ENCODE results near the gene CTDP1.

The CTDP1 gene

DNA sequence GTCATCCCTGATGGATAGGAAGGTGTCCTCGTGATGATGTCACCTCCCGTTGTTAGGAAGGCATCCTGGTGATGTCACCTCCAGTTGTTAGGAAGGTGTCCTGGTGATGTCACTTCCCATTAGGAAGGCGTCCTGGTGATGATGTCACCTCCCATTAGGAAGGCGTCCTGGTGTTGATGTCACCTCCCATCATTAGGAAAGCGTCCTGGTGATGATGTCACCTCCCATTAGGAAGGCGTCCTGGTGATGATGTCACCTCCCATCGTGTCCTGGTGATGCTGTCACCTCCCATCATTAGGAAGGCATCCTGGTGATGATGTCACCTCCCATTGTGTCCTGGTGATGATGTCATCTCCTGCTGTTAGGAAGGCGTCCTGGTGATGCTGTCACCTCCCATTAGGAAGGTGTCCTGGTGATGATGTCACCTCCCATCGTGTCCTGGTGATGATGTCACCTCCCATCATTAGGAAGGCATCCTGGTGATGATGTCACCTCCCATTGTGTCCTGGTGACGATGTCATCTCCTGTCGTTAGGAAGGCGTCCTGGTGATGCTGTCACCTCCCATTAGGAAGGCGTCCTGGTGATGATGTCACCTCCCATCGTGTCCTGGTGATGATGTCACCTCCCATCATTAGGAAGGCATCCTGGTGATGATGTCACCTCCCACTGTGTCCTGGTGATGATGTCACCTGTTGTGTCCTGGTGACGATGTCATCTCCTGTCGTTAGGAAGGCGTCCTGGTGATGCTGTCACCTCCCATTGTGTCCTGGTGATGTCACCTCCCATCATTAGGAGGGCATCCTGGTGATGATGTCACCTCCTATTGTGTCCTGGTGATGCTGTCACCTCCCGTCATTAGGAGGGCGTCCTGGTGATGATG, 40.1 kb downstream of the CTDP1 start (continued):
- TF ChIP-seq ZBTB21 (tag by site-specific recombination; IDR thresholded peaks at IDR 0.05), result peak; percentile 91
- TF ChIP-seq, protein P1, sequence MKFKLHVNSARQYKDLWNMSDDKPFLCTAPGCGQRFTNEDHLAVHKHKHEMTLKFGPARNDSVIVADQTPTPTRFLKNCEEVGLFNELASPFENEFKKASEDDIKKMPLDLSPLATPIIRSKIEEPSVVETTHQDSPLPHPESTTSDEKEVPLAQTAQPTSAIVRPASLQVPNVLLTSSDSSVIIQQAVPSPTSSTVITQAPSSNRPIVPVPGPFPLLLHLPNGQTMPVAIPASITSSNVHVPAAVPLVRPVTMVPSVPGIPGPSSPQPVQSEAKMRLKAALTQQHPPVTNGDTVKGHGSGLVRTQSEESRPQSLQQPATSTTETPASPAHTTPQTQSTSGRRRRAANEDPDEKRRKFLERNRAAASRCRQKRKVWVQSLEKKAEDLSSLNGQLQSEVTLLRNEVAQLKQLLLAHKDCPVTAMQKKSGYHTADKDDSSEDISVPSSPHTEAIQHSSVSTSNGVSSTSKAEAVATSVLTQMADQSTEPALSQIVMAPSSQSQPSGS (tag by site-specific recombination; IDR thresholded peaks at IDR 0.05; ENCODE audit: low read depth), result peak; percentile 96
- TF ChIP-seq SP3 (tag by site-specific recombination; IDR thresholded peaks at IDR 0.05), result peak; percentile 24; the same call in 1 of the 2 replicates
- TF ChIP-seq ZNF324 (tag by site-specific recombination; IDR thresholded peaks at IDR 0.05), result peak; percentile 69; the same call in 1 of the 2 replicates
- peak; percentile 5; the same call in 1 of the 2 replicates for TF ChIP-seq ZNF146 (tag by site-specific recombination; IDR thresholded peaks at IDR 0.05)
- TF ChIP-seq GLI4 (tag by site-specific recombination; IDR thresholded peaks at IDR 0.05), result peak; percentile 19; the same call in 1 of the 2 replicates
- TF ChIP-seq ZNF24 (tag by site-specific recombination; IDR thresholded peaks at IDR 0.05), result peak; percentile 74; the same call in 1 of the 2 replicates
- TF ChIP-seq, protein P2, sequence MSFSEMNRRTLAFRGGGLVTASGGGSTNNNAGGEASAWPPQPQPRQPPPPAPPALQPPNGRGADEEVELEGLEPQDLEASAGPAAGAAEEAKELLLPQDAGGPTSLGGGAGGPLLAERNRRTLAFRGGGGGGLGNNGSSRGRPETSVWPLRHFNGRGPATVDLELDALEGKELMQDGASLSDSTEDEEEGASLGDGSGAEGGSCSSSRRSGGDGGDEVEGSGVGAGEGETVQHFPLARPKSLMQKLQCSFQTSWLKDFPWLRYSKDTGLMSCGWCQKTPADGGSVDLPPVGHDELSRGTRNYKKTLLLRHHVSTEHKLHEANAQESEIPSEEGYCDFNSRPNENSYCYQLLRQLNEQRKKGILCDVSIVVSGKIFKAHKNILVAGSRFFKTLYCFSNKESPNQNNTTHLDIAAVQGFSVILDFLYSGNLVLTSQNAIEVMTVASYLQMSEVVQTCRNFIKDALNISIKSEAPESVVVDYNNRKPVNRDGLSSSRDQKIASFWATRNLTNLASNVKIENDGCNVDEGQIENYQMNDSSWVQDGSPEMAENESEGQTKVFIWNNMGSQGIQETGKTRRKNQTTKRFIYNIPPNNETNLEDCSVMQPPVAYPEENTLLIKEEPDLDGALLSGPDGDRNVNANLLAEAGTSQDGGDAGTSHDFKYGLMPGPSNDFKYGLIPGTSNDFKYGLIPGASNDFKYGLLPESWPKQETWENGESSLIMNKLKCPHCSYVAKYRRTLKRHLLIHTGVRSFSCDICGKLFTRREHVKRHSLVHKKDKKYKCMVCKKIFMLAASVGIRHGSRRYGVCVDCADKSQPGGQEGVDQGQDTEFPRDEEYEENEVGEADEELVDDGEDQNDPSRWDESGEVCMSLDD (tag by site-specific recombination; IDR thresholded peaks at IDR 0.05), result 0 out of 2 replicates have a peak, but pooled peaks have one; percentile 28
- TF ChIP-seq, protein P3, sequence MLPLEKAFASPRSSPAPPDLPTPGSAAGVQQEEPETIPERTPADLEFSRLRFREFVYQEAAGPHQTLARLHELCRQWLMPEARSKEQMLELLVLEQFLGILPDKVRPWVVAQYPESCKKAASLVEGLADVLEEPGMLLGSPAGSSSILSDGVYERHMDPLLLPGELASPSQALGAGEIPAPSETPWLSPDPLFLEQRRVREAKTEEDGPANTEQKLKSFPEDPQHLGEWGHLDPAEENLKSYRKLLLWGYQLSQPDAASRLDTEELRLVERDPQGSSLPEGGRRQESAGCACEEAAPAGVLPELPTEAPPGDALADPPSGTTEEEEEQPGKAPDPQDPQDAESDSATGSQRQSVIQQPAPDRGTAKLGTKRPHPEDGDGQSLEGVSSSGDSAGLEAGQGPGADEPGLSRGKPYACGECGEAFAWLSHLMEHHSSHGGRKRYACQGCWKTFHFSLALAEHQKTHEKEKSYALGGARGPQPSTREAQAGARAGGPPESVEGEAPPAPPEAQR (tag by site-specific recombination; IDR thresholded peaks at IDR 0.05), result peak; percentile 67; the same call in 1 of the 2 replicates
- TF ChIP-seq KLF8 (tag by site-specific recombination; IDR thresholded peaks at IDR 0.05), result peak; percentile 47; the same call in 1 of the 2 replicates
- TF ChIP-seq ZBTB48 (tag by site-specific recombination; IDR thresholded peaks at IDR 0.05), result 0 out of 2 replicates have a peak, but pooled peaks have one; percentile 18
- TF ChIP-seq ZNF211 (tag by site-specific recombination; IDR thresholded peaks at IDR 0.05; ENCODE audit: low read depth), result 0 out of 2 replicates have a peak, but pooled peaks have one; percentile 40
- peak; percentile 19; the same call in 1 of the 2 replicates for TF ChIP-seq GLIS1 (tag by site-specific recombination; IDR thresholded peaks at IDR 0.05)
- peak; percentile 46 for TF ChIP-seq ZNF558 (tag by site-specific recombination; IDR thresholded peaks at IDR 0.05)
- TF ChIP-seq, protein P4, sequence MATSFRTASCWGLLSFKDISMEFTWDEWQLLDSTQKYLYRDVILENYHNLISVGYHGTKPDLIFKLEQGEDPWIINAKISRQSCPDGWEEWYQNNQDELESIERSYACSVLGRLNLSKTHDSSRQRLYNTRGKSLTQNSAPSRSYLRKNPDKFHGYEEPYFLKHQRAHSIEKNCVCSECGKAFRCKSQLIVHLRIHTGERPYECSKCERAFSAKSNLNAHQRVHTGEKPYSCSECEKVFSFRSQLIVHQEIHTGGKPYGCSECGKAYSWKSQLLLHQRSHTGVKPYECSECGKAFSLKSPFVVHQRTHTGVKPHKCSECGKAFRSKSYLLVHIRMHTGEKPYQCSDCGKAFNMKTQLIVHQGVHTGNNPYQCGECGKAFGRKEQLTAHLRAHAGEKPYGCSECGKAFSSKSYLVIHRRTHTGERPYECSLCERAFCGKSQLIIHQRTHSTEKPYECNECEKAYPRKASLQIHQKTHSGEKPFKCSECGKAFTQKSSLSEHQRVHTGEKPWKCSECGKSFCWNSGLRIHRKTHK (tag by site-specific recombination; IDR thresholded peaks at IDR 0.05), result peak; percentile 28; the same call in 1 of the 2 replicates
- TF ChIP-seq, protein P5, sequence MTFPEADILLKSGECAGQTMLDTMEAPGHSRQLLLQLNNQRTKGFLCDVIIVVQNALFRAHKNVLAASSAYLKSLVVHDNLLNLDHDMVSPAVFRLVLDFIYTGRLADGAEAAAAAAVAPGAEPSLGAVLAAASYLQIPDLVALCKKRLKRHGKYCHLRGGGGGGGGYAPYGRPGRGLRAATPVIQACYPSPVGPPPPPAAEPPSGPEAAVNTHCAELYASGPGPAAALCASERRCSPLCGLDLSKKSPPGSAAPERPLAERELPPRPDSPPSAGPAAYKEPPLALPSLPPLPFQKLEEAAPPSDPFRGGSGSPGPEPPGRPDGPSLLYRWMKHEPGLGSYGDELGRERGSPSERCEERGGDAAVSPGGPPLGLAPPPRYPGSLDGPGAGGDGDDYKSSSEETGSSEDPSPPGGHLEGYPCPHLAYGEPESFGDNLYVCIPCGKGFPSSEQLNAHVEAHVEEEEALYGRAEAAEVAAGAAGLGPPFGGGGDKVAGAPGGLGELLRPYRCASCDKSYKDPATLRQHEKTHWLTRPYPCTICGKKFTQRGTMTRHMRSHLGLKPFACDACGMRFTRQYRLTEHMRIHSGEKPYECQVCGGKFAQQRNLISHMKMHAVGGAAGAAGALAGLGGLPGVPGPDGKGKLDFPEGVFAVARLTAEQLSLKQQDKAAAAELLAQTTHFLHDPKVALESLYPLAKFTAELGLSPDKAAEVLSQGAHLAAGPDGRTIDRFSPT (tag by site-specific recombination; IDR thresholded peaks at IDR 0.05), result 0 out of 2 replicates have a peak, but pooled peaks have one; percentile 19
- 0 out of 2 replicates have a peak, but pooled peaks have one; percentile 25 for TF ChIP-seq ZNF248 (tag by site-specific recombination; IDR thresholded peaks at IDR 0.05)
- TF ChIP-seq ZNF623 (tag by site-specific recombination; IDR thresholded peaks at IDR 0.05), result peak; percentile 11; the same call in 1 of the 2 replicates
- TF ChIP-seq ZNF335 (tag by site-specific recombination; conservative IDR thresholded peaks at IDR 0.05), result peak; percentile 41; the same call in 1 of the 2 replicates
- TF ChIP-seq, protein P6, sequence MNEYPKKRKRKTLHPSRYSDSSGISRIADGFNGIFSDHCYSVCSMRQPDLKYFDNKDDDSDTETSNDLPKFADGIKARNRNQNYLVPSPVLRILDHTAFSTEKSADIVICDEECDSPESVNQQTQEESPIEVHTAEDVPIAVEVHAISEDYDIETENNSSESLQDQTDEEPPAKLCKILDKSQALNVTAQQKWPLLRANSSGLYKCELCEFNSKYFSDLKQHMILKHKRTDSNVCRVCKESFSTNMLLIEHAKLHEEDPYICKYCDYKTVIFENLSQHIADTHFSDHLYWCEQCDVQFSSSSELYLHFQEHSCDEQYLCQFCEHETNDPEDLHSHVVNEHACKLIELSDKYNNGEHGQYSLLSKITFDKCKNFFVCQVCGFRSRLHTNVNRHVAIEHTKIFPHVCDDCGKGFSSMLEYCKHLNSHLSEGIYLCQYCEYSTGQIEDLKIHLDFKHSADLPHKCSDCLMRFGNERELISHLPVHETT (tag by site-specific recombination; IDR thresholded peaks at IDR 0.05), result peak; percentile 56
- peak; percentile 46 for TF ChIP-seq KLF9 (tag by site-specific recombination; IDR thresholded peaks at IDR 0.05; ENCODE audit: low read depth)
- TF ChIP-seq RBAK (tag by site-specific recombination; IDR thresholded peaks at IDR 0.05), result peak; percentile 62; the same call in 1 of the 2 replicates
- TF ChIP-seq ZNF76 (tag by site-specific recombination; IDR thresholded peaks at IDR 0.05; ENCODE audit: borderline replicate concordance, low read depth), result peak; percentile 45; the same call in 1 of the 2 replicates
- TF ChIP-seq ZNF169 (tag by site-specific recombination; IDR thresholded peaks at IDR 0.05), result 0 out of 2 replicates have a peak, but pooled peaks have one; percentile 42
- 0 out of 2 replicates have a peak, but pooled peaks have one; percentile 27 for TF ChIP-seq GLIS2 (tag by site-specific recombination; IDR thresholded peaks at IDR 0.05)
- 0 out of 2 replicates have a peak, but pooled peaks have one; percentile 26 for TF ChIP-seq ZEB2 (tag by site-specific recombination; IDR thresholded peaks at IDR 0.05)

Data from HEK293 (cell line).